NCI-H1930 (cell line): ENCODE results near the gene TANC1.
"Not testable (repeated sequence)": the region's sequence is repeated elsewhere in the genome, so short reads cannot be mapped to it uniquely, and the experiment has no call there.

Experiments
- DNase-seq, 2 experiments: peaks; one replicate each; lab custom pipeline; 2025; lab: John Stamatoyannopoulos, UW

The TANC1 gene

GRCh38 chr2:159089543-159089942, 121.1 kb downstream of the TANC1 start:
- DNase-seq, result no peak

DNA sequence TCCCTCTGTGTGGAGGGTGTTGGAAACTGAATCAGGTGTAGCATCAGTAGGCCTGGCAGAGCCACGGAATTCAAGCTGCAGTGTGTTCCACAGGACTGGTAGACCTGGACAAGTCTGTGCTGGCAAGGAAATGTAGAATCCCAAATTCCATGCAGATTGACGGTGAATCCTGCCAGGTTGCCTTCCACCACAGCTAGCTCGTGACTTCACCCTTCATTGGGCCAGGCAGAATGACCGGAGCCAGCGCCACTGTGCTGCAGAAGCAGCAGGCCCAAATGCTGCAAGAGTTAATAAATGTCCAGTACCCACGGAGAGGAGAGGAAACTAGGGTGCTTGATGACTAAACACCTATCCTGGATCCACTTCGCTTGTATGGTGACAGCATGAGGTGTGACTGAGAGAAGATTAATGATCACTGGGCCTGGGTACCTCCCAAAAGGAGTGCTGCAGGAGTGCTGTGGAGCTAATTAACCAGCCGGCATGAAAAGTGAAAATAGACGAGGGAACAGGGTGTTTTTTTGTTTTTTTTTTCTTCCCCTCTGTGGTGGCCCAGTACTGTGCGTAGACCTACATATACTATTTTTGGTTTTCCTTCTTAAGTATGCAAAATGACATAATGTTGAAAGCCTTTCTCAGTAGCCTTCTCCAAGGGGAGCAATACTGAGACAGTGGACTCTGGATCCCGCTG, 122.2 kb downstream of the TANC1 start:
- no peak for DNase-seq

- no peak for DNase-seq
Measured at GRCh38 chr2:159091381-159091780, 122.9 kb downstream of the TANC1 start.

GRCh38 chr2:159091976-159092375, 123.5 kb downstream of the TANC1 start:
- DNase-seq, result no peak

GRCh38 chr2:159093497-159093896, 125.1 kb downstream of the TANC1 start:
- DNase-seq, result no peak

DNA sequence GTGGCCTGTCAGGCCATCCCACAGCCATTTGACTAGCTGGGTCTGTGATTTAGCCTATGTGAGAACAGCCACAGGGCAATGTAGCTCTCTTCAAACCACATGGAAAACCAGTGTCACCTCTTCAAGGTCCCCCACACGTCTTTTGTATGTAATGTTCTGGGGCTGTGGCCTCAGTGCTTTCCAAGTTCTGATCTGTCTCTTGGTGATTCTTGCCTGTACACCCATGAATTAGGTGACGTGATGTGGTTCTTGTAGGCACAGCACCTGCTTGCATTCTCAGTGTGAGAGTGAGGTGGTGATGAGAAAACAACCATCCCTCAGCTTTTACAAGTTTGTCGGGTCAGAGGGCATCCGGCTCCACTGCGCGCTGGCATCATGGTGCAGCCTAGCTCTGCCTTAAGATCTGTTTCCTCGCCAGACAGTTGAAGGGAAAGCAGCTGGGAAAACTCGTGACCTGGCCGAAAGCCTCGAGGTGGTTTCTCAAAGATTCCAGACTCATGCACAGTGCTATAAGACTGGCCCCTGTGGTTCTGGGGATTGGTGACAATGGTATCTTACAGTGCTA, 125.8 kb downstream of the TANC1 start:
- no peak for DNase-seq

- no peak for DNase-seq
Measured at GRCh38 chr2:159095813-159096212, 127.4 kb downstream of the TANC1 start.

- DNase-seq, result not testable (repeated sequence)
Measured at GRCh38 chr2:159096302-159096855, 127.9 kb downstream of the TANC1 start.

DNA sequence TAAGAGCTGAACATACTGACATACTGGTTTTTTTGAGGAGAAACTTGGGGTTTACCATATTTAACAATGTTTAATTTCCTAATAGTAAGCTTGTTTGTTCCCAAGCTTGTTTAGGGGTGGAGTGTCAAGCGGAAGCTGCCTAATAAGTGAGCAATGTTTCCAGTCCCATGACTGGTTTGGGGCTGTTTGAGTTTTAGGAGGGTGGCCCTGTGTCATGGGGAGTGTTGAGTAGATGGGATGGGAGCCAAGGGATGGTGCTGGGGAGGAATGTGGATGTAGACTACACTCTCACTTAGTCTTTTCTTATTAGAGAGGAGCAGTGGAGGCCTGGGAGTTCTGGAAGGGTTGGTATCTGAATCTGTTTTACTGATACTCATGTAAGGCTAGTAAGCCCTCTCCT, 128.5 kb downstream of the TANC1 start:
- no peak for DNase-seq

DNA sequence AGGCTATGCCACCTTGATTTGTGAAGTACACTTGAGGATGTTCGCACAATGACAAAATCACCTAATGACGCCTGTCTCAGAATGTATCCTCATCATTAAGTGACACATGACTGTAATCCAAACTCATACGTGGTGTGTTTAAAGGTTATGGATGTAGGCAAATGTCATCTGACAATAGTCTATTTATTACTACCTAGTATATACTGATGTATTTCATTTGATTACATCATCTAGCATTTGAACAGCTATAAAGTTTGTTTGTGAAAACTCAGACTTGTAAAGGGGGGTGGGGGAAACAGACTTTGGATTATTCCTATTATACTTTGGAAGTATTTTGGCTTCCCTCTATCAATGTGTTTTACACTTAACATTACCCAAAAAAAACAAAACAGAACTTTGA, 129.9 kb downstream of the TANC1 start:
- DNase-seq, result peak in 1 of 2 experiments; percentile 71

DNA sequence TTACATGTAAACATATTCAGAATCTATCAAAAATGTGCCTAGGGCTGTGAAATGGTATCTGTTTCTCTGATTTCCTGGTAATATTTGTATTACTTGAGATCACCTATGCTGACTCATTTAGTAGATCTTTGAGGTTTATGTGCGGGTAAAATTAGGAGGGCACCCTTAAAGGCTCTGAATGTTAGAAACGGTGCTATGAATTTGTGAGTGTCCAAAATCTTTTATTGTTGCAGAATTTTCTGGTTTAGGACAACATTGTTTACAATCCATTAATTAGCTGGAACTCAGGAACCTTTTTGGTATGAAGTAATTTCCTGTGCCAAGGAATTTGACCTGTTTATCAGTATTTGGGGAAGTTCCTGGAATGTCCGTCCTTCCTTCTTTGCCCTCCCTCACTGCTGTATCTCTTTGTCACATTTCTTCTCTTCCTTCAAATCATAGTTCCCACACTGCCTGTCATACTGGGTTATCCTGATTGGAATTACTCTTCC, 130.5 kb downstream of the TANC1 start:
- DNase-seq, result no peak

DNA sequence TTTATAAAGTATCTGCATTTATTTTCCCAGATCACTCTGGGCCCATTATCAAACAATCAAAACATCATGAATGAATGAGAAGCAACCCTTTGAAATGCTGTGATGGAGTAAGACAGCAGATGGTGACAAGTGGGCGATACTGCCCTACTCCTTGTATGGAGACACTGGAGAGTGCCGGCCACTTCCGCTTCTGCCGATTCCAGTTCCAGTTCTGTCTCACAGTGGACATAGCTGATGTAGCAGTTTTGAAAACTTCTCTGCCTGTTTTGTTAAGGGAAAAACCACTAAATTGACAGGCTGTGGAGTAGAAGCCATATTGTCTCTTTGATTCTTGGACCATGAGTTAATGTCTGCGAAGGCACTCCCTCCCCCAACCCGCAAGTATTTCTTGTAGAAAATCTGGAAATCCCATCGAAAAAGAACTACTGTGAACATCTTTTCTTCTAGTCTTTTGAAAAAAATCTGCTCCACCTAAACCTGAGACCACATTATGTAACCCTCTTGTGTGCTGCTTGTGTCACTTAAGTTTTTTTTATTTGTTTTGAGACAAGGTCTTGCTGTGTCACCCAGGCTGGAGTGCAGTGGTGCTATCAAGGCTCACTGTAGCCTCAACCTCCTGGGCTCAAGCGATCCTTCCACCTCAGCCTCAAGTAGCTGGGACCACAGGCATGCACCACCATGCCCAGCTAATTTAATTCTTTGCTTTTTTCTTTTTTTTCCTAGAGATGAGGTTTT, 133.5 kb downstream of the TANC1 start:
- DNase-seq, result no peak

DNA sequence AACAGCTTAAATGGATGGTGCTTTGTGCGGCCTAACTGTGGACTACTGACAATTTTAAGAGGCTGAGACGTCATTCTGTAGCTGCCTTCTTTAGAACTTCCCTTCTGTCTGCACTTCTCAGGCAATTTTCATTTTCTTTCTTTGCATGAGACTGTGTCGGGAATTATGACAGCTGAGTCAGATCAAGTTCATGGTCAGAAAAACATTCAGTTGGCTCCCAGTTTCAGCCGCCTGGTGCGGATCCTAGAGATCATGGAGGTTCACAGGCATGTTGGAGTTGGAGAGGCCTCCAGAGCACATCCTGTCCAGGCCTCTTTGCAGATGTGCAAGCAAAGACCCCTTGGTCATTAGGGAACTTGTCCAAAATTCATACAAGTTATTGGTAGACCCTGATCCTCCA, 135.0 kb downstream of the TANC1 start:
- DNase-seq, result no peak

DNA sequence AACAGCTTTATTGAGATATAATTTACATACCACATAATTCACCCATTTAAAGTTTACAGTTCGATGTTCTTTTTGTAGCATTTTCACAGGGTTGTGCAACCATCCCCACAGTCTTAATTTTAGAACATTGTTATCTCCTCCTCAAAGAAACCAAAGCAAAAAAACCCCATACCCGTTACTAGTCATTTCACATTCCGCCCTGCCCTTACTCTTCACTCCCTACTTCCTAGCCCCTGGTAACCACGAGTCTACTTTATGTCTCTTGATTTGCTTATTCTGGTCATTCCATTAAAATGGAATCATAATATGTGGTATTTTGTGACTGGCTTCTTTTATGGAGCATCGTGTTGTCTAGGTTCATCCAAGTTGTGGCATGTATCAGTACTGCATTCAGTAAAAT, 137.7 kb downstream of the TANC1 start:
- DNase-seq, result no peak

GRCh38 chr2:159108181-159108893, 139.9 kb downstream of the TANC1 start:
- DNase-seq, result no peak

GRCh38 chr2:159109517-159109916, 141.1 kb downstream of the TANC1 start:
- DNase-seq, result no peak

DNA sequence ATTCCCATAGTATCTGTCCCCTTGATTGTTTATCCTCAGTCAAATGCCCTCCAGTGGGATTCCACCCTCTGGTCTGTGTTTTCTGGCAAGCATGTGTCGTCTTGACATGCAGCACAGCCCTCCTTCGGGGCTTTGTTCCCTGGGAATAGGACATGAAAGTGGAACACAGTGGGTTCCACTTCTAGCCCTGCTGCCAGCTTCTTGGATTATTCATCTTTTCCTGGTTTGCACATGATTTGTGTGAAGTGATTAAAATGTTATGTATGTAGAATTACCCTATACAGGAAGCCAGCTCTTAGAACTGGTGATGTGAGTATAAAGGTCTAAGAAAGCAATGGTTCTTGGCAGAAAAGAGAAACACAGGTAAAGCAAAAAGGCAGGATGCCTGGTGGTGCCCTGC, 142.3 kb downstream of the TANC1 start:
- DNase-seq, result no peak

DNA sequence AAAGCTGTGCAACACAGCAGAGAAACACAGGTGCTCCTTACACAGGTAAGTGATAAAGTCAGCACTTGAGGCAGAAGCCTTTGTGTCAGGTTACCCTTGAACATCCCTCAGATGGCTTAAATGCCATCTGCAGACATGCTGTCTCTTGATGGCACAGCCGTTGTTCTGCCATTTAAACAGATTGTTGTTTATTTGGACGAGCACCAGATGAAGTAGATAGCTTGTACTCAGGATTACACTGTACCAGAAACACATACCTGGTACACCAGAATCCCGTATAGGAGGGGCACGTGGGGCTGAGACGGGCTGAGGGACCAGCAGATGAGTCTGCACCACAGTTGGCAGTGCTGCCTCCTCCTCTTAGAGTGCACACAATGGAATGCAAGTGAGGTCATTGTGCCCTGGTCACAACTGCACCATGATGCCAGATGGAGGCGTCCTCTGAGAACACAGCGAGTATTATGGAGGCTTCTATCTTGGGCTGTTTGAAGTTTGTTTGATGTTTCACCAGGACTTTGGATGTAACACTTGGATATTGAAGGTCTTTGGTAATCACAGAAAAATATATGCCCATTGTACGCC, 143.0 kb downstream of the TANC1 start:
- no peak for DNase-seq

- DNase-seq, result no peak
Measured at GRCh38 chr2:159114835-159115234, 146.4 kb downstream of the TANC1 start.

DNA sequence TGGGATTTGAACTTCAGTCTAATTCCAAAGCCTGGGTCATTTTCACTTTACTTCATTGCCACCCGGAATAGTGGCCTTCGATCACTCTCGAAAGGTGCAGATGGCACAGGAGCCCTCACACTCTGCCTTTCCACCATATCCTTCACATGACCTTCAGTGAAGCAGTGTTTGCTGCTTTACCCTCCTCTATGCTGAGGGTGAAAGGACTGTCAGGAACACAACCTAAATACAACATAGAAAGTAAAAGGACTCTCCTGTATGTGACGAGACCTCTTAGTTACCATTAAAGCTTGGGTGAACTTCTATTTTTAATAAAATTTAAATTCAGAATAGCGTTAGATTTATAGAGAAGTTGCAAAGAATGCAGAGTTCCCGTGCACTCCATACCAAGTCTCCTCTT, 148.5 kb downstream of the TANC1 start:
- DNase-seq, result no peak

- no peak for DNase-seq
Measured at GRCh38 chr2:159117658-159118057, 149.2 kb downstream of the TANC1 start.
